C4-2B (cell line): ENCODE data around the gene GTSE1.

Experiments used
- CTCF ChIP-seq: fragments of 450-650 bp; conservative IDR thresholded peaks from 2 replicates; pipeline ENCODE4 v1.5.1; 2017; ENCODE audit warnings: mild to moderate bottlenecking
- ZFX ChIP-seq: fragments of 450-650 bp; IDR thresholded peaks from 2 replicates; pipeline ENCODE4 v1.6.1; 2017

- TF ChIP-seq CTCF (no peak), ZFX (no peak)
Observed at GRCh38 chr22:46294784-46295183, 1.9 kb upstream of the GTSE1 start.
